GM21515 (cell line): Measurements from ENCODE around the gene LPIN1.

Experiments used
- ATAC-seq: cut with Tn5 transposase; IDR thresholded peaks from one replicate; pipeline ENCODE4 v1.9.1; 2021; ENCODE audit not compliant: unreplicated experiment

Gene LPIN1, protein sequence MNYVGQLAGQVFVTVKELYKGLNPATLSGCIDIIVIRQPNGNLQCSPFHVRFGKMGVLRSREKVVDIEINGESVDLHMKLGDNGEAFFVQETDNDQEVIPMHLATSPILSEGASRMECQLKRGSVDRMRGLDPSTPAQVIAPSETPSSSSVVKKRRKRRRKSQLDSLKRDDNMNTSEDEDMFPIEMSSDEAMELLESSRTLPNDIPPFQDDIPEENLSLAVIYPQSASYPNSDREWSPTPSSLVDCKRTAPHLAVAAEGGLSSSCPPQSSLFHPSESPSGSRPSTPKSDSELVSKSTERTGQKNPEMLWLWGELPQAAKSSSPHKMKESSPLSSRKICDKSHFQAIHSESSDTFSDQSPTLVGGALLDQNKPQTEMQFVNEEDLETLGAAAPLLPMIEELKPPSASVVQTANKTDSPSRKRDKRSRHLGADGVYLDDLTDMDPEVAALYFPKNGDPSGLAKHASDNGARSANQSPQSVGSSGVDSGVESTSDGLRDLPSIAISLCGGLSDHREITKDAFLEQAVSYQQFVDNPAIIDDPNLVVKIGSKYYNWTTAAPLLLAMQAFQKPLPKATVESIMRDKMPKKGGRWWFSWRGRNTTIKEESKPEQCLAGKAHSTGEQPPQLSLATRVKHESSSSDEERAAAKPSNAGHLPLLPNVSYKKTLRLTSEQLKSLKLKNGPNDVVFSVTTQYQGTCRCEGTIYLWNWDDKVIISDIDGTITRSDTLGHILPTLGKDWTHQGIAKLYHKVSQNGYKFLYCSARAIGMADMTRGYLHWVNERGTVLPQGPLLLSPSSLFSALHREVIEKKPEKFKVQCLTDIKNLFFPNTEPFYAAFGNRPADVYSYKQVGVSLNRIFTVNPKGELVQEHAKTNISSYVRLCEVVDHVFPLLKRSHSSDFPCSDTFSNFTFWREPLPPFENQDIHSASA

DNA sequence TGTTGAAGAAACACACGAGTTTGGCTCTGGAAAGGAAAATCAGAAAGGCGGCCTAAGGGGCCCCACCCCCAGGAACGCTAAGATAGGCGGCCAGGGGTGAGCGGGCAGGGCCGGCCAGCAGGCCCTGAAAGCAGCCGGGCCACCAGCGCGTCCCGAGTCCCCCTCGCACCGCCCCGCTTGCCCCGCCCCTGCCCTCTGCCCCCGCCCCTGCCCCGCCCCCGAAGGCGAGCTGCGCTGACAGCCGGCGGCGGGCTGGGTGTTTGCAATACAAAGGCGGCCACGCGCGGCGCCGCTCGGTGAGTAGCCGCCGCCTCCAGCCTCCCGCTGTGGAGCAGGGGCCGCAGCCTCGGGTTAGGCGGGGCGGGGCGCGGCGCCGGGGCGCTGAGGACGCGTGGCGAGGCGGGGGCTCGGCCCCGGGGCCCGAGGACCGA lies at the start of gene LPIN1:
LPIN1 (plus strand) TSS at position 257 of the 431 bp plus-strand sequence. CDS start 18,910 bp downstream, outside the sequence.
- peak; percentile 49 for ATAC-seq

DNA sequence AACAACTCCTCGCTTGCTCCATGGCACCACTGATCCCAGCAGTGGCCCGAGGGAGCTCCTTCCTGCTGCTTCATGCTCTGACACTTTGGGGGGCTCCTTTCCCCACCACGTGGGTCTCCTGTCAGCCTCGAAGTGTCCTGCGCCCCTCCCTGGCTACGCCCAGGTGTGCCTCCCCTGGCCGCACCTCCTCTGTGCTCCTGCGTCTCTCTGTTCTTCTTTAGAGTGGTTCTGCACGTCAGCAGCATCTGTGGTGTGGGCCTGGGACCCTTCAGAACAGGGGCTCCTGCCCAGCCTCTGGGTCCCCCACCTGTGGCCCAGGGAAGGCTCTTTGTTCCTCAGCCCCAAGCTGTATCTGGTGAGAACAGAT lies 49.7 kb upstream of the LPIN1 start:
- no peak for ATAC-seq

DNA sequence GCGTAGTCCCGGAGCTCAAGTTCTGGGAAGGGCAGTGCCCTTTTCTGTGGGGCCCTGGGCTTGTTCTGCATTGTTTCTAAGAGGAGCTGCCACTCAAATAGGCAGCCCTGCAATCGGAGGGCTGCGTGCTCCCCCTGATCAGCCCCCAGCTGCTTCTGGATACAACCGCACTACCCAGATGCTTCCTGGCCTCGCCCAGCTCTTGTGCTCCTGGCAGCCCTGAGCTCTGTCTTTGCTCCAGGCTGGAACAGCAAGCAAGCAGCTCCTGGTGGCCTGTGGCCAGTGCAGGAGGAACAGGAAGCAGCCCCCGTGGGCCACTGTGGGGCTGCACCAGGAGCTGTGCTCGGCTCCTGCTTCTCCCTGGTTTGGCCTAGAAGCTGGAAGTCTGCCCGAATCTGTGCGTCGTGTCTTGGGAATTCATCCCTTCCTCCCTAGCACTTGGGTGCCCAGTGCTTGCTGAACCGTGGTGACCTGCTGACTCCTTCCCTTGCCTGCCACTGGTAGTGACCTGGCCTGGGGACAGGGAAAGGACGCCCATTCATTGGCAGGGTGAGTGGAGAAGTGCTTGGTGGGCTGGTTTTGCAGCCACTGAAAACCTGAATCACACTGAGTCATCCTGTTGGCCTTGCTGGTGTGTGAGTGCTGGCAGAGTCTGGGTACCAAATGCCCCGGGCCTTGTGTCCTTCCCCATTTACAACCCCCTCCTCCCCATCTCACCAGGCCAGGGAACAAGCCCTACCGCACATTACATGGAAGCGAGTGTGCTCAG lies 49.1 kb upstream of the LPIN1 start:
- ATAC-seq, result no peak

DNA sequence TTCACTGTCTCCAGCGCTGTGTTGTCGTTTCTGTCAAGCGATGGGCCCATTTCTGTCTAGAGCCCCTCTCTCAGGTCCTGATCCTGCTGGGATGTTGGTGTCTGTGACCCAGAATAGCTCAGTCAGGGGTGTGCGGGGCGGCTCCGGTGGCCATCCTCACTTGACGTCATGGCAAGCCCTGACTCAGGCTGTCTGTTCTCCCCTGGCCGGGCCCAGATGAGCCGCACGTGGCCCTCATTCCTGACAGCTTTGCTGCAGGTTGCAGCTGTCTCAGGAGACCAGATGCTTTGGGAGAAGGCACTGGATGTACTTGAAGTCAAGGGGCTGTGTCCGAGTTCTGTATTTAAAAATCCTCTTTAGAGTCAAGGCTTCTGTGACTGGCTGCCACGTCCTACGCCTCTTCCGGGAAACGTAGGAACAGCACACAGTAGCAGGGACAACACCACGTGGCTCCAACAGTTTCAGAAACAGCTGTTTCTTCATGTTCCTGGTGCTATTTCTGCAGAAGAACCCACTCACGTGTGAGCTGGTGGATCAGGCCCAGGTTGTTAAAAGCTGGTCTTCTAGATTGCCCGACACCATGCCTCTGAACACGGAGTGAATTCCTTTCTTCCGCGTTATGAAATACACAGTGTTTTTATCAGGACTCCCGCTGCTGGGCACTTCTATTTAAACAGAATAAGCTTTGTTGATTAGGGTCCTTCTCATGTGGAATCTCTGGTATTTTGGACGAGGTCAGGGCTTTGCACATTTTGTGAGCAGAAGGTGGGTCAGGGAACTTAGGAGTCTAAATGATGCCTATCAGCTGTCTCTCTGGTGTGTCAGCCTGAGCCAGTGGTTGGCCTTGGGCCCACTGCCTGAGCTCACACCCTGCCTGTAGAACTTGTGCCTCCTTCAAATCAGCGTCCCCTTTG lies 48.2 kb upstream of the LPIN1 start:
- no peak for ATAC-seq

DNA sequence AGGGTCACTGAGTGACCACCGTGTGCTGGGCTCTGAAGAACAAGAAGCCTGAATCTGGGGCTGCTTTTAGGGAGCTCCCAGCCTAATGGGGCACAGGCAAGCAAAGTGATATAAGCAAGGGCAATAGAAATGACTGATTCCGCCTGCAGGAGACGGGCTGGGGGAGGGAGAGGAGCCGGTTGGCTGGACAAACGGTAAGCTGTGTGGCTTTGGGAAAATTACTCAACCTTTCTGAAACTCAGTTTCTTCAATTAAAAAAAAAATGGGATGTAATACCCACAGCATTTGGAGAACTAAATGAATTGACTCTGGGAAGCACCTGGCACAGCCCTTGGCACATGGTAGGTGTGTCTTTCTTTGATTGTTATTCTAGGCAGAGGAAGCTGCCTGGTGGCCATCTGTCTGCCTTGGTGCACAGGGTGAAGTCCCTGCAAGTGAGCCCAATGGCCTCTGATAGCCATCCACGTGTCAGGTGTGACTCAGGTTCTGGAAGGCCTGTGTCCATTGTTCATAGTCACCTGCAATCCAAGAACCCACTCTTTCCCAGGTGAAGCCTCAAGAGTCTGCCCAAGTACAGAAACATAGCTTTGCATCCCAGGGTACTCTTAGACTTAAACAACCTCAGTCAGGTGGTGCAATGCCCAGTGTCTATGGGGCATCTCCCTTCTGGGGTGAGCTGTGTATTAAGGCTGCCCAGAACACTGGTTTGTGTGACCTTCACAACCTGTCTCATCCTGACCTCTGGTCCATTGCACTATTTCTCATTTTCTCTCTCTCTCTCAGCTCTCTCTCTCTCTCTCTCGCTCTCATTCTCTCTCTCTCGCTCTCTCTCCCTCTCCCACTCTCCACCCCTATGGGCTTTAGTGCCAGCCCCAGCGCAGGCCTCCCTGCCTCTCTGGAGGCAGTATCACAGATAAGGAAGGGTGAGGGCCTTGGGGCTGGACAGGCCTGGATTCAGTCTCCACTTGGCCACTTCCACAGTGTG lies 46.5 kb upstream of the LPIN1 start:
- no peak for ATAC-seq

DNA sequence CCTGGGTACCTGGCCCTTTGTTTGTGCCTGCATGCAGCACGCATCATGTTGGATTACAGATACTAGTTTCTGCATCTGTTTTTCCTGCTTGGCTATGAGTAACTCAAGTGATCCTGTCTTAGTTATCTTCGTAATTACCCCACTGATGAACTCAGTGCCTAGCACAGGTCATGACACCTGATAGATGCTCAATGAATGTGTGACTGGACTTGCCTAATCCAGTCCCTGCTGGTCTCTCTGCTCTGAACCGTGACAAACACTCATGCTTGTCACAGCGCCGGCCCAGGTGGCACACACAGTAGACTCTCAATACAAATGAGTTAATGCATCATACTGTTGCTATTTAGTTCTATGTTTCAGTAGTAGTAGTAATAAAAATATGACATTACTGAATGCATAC lies 45.2 kb upstream of the LPIN1 start:
- ATAC-seq, result no peak

DNA sequence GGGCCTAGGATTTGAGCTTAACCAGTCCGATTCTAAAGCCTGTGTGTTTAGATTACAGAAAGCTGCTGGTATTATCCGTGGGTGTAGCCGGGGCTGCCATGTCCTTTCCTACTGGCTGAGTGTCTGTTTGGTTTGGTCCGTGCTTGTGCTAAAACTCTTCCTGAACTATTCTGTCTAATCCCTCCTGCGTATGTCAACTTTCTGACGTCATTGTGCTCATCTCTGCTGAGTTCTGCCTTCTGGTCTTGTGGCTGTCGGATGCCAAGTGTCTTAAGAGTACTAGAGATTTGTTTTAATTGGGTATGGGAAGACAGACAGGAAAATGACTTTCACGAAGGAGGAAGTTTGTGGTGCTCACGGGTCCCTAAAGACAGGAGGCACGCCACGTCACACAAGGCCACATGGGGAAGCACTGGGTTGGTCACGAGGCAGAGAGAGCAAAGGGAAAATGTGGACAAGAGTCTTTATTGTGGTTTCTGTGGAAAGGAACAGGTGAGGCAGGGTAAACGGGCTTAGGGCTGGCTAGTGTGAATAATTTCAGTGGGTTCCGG lies 44.6 kb upstream of the LPIN1 start:
- no peak for ATAC-seq

DNA sequence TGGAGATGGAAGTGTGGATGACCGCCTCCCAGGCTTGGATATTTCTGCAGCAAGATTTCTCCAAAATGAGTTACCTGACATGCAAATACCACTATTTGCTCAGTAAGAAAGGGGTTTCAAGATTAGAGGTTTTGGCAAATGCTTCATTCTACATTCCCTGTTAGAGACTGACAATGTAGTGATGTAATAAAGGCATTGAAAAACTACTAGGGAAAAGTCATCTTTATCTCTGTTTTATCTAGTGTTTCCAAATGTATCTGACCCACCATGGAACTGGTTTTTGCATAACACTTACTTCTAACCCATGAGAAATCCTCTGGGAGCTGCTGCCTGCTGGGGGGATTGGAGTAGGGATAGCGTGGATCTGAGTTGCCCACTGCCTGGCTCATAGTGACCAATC lies 43.5 kb upstream of the LPIN1 start:
- no peak for ATAC-seq

DNA sequence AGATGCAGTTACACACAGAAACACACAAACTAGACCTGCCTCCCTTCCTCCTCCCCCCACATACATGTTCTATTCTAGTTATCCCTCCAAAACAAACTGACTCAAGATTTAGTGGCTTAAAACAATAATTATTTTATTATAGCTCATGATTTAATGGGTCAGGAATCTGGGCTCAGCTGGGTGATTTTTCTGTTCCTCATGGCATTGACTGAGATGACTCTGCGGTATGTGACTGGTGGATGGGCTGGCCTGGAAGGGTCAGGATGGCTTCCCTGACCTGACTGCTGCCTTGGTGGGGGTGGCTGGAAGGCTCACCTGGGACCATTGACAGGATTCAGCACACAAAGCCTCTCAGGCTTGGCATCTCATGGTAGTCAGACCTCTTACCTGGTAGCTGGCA lies 42.7 kb upstream of the LPIN1 start:
- no peak for ATAC-seq

DNA sequence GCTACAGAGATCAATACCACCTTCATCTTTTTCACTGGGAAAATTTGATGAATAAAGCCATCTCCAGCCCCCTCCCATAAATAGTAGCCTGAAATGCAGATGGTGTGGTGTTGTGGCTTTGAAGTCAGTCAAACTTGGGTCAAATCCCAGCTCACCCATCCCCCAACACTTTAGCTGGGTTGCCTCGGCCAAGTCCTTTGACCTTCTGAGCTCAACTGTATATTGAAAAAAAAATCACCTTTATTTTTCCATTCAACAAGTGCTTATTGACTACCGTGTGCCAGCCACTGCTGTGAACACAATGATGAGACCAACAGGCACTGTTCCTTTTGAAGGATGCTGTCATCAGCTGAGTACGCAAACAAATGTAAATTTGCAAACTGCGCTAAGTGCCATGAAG lies 41.4 kb upstream of the LPIN1 start:
- ATAC-seq, result no peak

DNA sequence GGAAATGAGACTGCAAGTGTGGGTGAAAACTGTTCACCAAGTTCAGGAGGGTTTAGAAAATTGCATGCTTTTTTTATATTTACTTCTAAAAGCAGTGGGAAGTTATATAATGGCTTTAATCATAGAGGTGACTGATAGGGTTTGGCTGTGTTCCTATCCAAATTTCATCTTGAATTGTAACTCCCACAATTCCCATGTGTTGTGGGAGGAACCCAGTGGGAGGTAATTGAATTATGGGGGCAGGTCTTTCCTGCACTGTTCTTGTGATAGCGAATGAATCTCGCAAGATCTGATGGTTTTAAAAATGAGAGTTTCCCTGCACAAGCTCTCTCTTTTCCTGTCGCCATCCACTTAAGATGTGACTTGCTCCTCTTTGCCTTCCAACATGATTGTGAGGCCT lies 40.7 kb upstream of the LPIN1 start:
- ATAC-seq, result no peak

DNA sequence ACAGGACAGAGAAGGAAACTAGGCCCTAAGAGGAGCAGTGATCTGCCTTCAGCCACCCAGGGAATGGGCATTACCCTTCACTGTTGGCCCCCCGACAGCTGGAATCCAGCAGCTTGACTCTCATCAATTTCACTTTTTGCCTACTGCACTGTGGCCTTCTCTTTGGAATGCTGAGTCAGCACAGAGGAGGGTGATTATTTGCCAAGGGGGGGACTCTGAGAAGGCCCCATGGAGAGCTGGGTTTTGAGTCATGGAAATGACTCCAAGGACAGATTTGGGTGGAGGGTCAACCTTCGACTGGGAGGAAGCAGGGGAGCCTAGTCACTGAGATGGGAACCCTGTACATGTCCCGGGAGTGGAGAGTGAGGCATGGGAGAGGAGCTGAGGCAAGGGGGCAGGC lies 38.3 kb upstream of the LPIN1 start:
- ATAC-seq, result no peak

DNA sequence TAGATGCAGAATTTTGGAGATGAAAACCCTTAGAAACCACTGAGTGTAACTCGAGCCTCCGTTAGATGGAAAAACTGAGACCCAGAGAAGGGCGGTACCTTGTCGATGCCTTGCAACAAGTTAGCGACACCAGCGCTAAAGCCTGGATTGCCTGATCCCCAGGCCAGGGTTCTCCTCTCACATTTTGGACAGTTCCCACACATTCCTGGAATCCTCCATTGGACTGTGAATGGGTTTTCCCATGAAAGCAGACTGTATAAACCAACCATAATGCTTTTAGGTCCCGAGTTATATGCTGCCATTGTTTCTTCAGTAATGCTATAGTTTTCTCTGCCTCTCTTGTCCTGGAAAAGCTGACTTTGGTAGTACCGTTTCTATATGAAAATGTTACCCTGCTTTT lies 37.1 kb upstream of the LPIN1 start:
- no peak for ATAC-seq

DNA sequence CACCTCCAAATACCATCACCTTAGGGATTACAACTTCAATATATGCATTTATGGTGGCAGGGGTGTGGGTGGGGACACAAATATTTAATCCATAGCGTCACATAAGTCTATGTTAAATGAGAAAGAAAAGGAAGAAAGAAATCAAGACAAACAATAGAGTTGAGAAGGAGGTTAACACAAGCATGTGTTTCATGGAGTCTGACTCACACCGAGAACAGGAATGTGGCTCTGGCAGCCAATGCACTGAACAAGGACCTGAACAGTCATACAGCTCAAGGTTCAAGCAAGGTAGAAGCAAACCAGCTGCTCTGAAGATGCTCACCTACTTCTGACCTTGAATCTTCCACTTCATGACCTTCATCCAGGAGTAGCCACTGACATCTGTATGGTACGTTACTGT lies 36.2 kb upstream of the LPIN1 start:
- no peak for ATAC-seq

DNA sequence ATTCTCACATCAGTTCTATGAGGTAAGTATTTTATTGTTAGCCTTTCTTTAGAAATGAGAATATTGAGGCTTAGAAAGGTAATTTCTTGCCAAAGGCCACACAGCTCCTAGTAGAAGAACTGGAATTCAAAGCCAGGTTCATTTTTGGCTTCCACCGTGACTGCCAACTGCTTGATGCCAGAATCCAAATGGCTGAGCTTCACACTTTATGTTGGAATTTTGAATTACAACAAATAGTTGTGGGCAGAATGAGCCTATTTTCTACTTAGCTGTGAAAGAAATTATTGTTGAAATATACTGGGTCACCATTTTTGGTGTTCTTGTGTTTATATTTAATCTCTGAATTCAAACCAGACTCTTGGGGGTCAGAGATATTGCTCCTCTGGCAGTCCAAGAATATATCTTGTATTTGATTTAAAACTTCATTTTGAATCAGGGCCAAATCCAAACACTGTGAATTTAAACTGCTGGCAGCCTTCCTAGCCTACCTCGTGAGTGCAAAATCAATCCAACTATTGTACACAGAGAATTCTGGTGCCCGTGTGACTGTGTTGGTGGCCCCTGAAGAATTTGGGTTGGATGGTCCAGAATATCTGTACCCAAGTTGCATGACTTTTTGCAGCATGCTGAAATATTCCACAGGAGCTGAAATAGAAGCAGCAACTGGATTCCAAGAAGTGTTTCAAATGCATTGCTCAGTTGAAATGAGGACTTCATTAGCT lies 35.6 kb upstream of the LPIN1 start:
- no peak for ATAC-seq

DNA sequence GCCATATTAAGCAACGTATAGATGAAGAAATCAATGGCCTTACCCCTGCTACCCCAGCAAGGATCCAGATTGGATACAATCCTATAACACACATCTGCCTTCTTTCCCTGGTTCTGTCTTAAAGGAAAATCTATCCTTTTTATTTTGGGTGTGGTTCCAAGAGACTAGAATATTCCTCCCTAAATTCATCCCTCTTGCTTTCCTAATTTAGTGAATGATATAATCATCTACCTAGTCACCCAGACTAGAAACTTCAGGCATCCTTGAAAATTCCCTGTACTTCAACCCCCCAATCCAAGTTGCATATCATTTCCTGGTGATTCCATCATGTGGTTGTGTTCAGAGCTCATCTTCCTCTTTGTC lies 35.1 kb upstream of the LPIN1 start:
- ATAC-seq, result no peak

DNA sequence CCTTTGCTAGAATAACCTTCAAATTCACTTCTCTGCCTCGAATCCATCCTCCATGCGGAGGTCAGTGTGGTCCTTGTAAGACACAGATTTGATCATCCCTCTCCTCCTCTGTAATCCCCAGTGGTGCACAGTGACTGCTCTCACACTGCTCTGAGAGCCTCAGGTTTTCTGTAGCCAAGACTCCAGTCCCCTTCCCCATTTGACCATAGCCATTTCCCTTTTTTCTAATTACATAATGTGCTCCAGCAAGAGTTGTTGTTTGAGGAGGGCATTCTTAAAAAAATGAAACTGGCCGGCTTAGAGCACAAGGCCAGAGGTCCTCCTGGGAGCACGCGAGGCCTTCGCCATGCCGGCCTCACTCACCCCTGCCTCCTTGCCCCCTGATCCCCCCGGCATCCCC lies 34.7 kb upstream of the LPIN1 start:
- ATAC-seq, result no peak

DNA sequence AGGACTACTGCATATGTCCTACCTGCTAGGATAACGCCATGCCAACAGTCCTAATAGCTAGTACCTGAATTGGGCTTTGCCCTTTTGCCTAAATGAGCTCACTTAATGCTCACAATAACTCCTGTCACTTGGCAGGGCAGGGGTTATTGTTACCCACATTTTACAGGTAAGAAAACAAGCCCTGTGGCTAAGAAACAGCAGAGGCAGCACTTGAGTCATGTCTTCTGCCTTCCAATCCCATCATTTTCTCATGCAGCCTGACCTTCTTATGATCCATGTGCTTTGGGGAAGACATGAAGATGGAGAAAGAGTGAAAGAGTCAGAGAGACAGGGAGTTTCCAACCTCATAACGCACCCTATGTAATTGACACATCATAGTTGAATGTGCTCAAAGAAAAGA lies 33.6 kb upstream of the LPIN1 start:
- ATAC-seq, result no peak
